Measurements from ENCODE around the gene UCMA.
A peak's percentile ranks its signal among the peaks of the same experiment; 100 is the strongest.
"Not testable (repeated sequence)": the region's sequence is repeated elsewhere in the genome, so short reads cannot be mapped to it uniquely, and the experiment has no call there.

Gene UCMA

GRCh38 chr10:13234172-13234571, at the start of gene UCMA:
Gene UCMA, minus strand, starts transcription at chr10:13234374. Its CDS starts 116 bp downstream, at chr10:13234258.
- TF ChIP-seq CTCF (conservative IDR thresholded peaks at IDR 0.05) (no peak), ZFX (IDR thresholded peaks at IDR 0.05) (no peak)

GRCh38 chr10:13282348-13282747, 48.2 kb upstream of the UCMA start:
- H3K27ac ChIP-seq = not testable (repeated sequence)

More at GRCh38 chr10:13234172-13234571, at the start of gene UCMA:
- H3K27ac ChIP-seq = no peak within 1 kb of the TSS

GRCh38 chr10:13276749-13277365, 42.7 kb upstream of the UCMA start:
- TF ChIP-seq ZFX (IDR thresholded peaks at IDR 0.05) (no peak), CTCF (conservative IDR thresholded peaks at IDR 0.05) (no peak)
- H3K27ac ChIP-seq = no peak overlapping the region

GRCh38 chr10:13276146-13276545, 42.0 kb upstream of the UCMA start:
- not testable (repeated sequence) for H3K27ac ChIP-seq

- no peak for TF ChIP-seq ZFX (IDR thresholded peaks at IDR 0.05)
- no peak for TF ChIP-seq CTCF (conservative IDR thresholded peaks at IDR 0.05)
- H3K27ac ChIP-seq = no peak overlapping the region
Observed at GRCh38 chr10:13272164-13272571, 38.0 kb upstream of the UCMA start.

GRCh38 chr10:13271552-13272163, 37.5 kb upstream of the UCMA start:
- peak; percentile 67 for TF ChIP-seq CTCF (conservative IDR thresholded peaks at IDR 0.05)
- TF ChIP-seq ZFX (IDR thresholded peaks at IDR 0.05) = no peak
- H3K27ac ChIP-seq = no peak overlapping the region

- no peak overlapping the region for H3K27ac ChIP-seq
- TF ChIP-seq CTCF (conservative IDR thresholded peaks at IDR 0.05) (no peak), ZFX (IDR thresholded peaks at IDR 0.05) (no peak)
Observed at GRCh38 chr10:13270877-13271551, 36.8 kb upstream of the UCMA start.

- no peak overlapping the region for H3K27ac ChIP-seq
- no peak for TF ChIP-seq CTCF (conservative IDR thresholded peaks at IDR 0.05)
- TF ChIP-seq ZFX (IDR thresholded peaks at IDR 0.05) = no peak
Observed at GRCh38 chr10:13268841-13269240, 34.7 kb upstream of the UCMA start.
